IgD-negative memory B cell (primary cell): ENCODE results near the gene FSD2. TPM values are rescaled to one million over a fixed set of nuclear protein-coding genes. Genes with fewer than 3 reads are reported as not detected.

Experiments
- H3K27ac Mint-ChIP-seq, 3 donors: one replicate each; pipeline ENCODE4 v1.8.0; 2020 to 2022; ENCODE audit warnings: mild to moderate bottlenecking in 3 of 3, mixed read lengths in 3 of 3, moderate library complexity in 1 of 3
- H3K27me3 Mint-ChIP-seq: one replicate; pipeline ENCODE4 v1.8.0; 2021; ENCODE audit warnings: mixed read lengths
- H3K36me3 Mint-ChIP-seq: one replicate; pipeline ENCODE4 v1.8.0; 2020; ENCODE audit warnings: mild to moderate bottlenecking, mixed read lengths
- H3K4me1 Mint-ChIP-seq, 3 donors: one replicate each; pipeline ENCODE4 v1.8.0; 2020 to 2022; ENCODE audit warnings: mixed read lengths in 3 of 3, mild to moderate bottlenecking in 1 of 3
- H3K4me3 Mint-ChIP-seq, 4 donors: one replicate each; pipeline ENCODE4 v1.8.0; 2020 to 2022; ENCODE audit warnings: mild to moderate bottlenecking in 4 of 4, mixed read lengths in 4 of 4, moderate library complexity in 3 of 4
- H3K9me3 Mint-ChIP-seq, 3 donors: one replicate each; pipeline ENCODE4 v1.8.0; 2020 to 2021; ENCODE audit warnings: mixed read lengths in 3 of 3, mild to moderate bottlenecking in 1 of 3
- polyA plus RNA-seq: library from polyadenylated mRNA; unstranded; fragments of 300-500 nt; fragmentation: Illumina TruSeq; gene quantifications from one replicate; pipeline ENCODE4 v1.2.3, GENCODE V29; 2021

FSD2 gene
- polyA plus RNA-seq, 1 donor from 2014 or later: 0.09 TPM

GRCh38 chr15:82810890-82811426 is 5.1 kb upstream of the FSD2 start:
- Mint-ChIP-seq H3K36me3 (no peaks in the 10 kb centered on the region), H3K9me3 (no peaks in the 10 kb centered on the region), H3K4me3 (peak overlapping the region; percentile 93 to 98 (median 94)), H3K27ac (peak overlapping the region; percentile 91 to 99 (median 93)), H3K4me1 (peaks cover 33 to 47% (median 44%) of the 10 kb centered on the region in 3 donors), H3K27me3 (no peaks in the 10 kb centered on the region)

GRCh38 chr15:82810061-82810889 is 4.4 kb upstream of the FSD2 start:
- H3K4me3 Mint-ChIP-seq: peak overlapping the region; percentile 93 to 98 (median 94)
- H3K4me1 Mint-ChIP-seq: peaks cover 40 to 52% (median 47%) of the 10 kb centered on the region in 3 donors
- peak overlapping the region; percentile 91 to 99 (median 93) for H3K27ac Mint-ChIP-seq
- H3K27me3 Mint-ChIP-seq: no peaks in the 10 kb centered on the region
- no peaks in the 10 kb centered on the region for H3K9me3 Mint-ChIP-seq
- no peaks in the 10 kb centered on the region for H3K36me3 Mint-ChIP-seq

DNA sequence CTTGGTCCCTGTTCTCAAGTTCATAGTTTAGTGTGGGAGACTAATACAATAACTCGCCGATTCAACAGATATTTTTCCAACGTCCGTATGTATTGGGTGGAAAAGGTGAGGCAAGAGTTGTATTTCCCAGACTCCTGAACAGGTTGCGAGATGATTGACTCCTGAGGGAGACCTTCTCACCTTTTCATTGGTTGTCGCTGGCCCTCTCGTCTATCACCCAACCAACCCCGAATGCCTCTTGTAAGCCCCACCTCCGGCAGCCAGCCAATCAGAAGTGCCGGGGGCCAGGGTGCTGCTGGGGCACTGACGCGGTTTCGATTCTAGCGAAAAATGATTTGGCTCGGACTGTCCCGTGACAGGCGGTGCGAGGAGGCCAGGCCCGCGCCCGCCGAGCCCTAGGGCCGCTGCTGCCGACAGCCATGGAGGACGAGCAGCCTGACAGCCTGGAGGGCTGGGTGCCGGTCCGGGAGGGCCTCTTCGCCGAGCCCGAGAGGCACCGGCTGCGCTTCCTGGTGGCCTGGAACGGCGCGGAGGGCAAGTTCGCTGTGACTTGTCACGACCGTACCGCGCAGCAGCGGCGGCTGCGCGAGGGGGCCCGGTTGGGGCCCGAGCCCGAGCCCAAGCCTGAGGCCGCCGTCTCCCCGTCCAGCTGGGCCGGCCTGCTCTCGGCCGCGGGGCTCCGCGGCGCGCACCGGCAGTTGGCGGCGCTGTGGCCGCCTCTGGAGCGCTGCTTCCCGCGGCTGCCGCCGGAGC is 3.6 kb upstream of the FSD2 start, which contains the start of gene WHAMM:
Gene WHAMM, plus strand, starts transcription at position 321 of the 753 bp plus-strand sequence. Its CDS starts 99 bp downstream, at position 420.
- H3K36me3 Mint-ChIP-seq: no peaks in the 10 kb centered on the region
- no peaks in the 10 kb centered on the region for H3K27me3 Mint-ChIP-seq
- H3K4me3 Mint-ChIP-seq: peak within 1 kb of the TSS; percentile 93 to 98 (median 96)
- no peaks in the 10 kb centered on the region for H3K9me3 Mint-ChIP-seq
- H3K4me1 Mint-ChIP-seq: peaks cover 42 to 55% (median 47%) of the 10 kb centered on the region in 3 donors
- H3K27ac Mint-ChIP-seq: peak within 1 kb of the TSS; percentile 91 to 99 (median 93)

DNA sequence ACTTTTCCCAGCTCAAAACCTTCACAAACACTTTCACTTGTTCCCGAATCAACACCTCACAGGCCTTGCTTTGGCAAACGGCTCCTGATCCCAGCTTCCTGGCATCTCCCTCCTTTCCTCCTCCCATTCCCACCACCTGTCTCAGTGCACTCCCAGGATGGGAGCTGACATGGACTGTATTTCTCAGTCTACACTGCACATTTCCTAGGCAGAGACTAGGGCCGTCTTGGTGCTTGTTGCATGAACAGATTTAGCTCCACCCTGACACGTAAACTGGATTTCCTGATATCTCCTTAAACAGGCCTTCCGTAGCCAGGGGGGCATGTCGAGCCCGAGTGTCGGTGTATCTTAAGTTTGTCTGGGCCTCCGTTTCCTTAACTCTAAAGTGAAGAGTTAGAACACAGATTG is 2.8 kb upstream of the FSD2 start:
- H3K27ac Mint-ChIP-seq: peak overlapping the region; percentile 73 to 96 (median 90)
- H3K9me3 Mint-ChIP-seq: no peaks in the 10 kb centered on the region
- H3K4me3 Mint-ChIP-seq: peak overlapping the region; percentile 76 to 96 (median 88)
- no peaks in the 10 kb centered on the region for H3K27me3 Mint-ChIP-seq
- H3K36me3 Mint-ChIP-seq: no peaks in the 10 kb centered on the region
- peaks cover 42 to 50% (median 45%) of the 10 kb centered on the region in 3 donors for H3K4me1 Mint-ChIP-seq

GRCh38 chr15:82807920-82808633 is 2.2 kb upstream of the FSD2 start:
- Mint-ChIP-seq H3K36me3 (no peaks in the 10 kb centered on the region), H3K27ac (peak overlapping the region; percentile 4 to 96 (median 73)), H3K4me1 (peaks cover 42 to 50% (median 45%) of the 10 kb centered on the region in 3 donors), H3K9me3 (no peaks in the 10 kb centered on the region), H3K4me3 (peak overlapping the region; percentile 56 to 94 (median 79)), H3K27me3 (no peaks in the 10 kb centered on the region)

- H3K27ac Mint-ChIP-seq: peak overlapping the region in 1 of 3 donors; percentile 54
- H3K4me3 Mint-ChIP-seq: no peak overlapping the region
- peaks cover 24 to 32% (median 27%) of the 10 kb centered on the region in 3 donors for H3K4me1 Mint-ChIP-seq
- no peaks in the 10 kb centered on the region for H3K36me3 Mint-ChIP-seq
- no peaks in the 10 kb centered on the region for H3K9me3 Mint-ChIP-seq
- no peaks in the 10 kb centered on the region for H3K27me3 Mint-ChIP-seq
Measured at GRCh38 chr15:82804575-82804949, 1.3 kb downstream of the FSD2 start.

DNA sequence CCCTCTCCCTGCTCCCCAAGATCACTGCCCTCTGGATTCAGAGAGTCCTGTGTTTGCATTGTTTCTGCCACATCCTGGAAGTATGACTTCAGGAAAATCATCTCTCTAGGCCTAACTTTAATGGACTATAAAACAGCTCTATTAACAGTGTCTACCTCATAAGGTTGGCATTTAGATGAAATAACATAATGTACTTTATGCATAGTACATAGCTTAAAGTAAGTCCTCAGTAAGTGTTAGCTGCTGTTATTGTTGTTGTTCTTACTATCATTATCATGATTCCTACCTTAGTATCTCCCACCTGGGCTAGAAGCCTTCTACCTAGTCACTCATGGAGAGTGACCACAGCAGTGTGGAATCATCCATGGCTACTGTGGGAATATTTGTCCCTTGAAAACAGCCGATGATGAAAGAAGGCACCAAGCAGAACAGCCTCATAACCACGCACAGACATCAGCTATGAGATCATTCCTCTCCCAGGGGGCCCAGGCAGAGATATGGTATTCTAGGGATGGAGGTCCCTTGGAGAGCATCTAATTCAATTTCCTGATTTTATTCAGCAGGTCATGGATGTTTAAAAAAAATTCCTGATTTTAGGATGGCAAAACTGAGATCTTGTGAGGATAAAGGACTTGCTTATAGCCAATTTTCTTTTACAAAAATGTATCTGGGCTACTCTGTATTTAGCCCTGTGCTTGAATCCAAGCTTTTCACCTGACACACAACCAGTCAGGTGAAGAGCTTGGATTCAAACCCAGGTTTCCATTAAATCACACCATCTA is 1.9 kb downstream of the FSD2 start:
- no peaks in the 10 kb centered on the region for H3K27me3 Mint-ChIP-seq

DNA sequence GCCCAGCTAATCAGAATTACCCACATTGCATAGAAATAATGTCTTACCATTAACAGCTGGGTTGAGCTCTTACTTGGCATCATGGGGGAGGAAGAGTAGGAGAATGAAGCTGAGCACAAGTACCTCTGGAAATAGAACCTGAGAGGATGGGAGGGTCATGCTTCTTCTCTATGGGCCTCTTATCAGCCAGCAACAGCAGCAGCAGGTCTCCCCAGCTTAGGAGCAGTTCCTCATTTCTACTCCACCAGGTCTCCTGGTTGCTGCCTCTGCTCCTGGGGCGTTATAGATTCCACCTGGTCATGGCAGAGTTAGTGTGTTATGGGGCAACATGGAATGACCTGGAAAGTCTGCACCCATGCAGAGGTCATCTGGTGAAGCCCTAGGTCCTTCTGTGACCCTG is 3.4 kb downstream of the FSD2 start:
- no peak overlapping the region for H3K27ac Mint-ChIP-seq
- no peaks in the 10 kb centered on the region for H3K9me3 Mint-ChIP-seq
- H3K27me3 Mint-ChIP-seq: peaks cover 2% of the 10 kb centered on the region
- no peaks in the 10 kb centered on the region for H3K36me3 Mint-ChIP-seq
- H3K4me3 Mint-ChIP-seq: no peak overlapping the region
- peaks cover 14 to 20% (median 17%) of the 10 kb centered on the region in 3 donors for H3K4me1 Mint-ChIP-seq

More for the DNA sequence above, 1.9 kb downstream of the FSD2 start:
- H3K36me3 Mint-ChIP-seq: no peaks in the 10 kb centered on the region
- no peak overlapping the region for H3K4me3 Mint-ChIP-seq
- H3K27ac Mint-ChIP-seq: peak overlapping the region in 1 of 3 donors; percentile 54
- H3K9me3 Mint-ChIP-seq: no peaks in the 10 kb centered on the region
- H3K4me1 Mint-ChIP-seq: peaks cover 23 to 28% (median 23%) of the 10 kb centered on the region in 3 donors

DNA sequence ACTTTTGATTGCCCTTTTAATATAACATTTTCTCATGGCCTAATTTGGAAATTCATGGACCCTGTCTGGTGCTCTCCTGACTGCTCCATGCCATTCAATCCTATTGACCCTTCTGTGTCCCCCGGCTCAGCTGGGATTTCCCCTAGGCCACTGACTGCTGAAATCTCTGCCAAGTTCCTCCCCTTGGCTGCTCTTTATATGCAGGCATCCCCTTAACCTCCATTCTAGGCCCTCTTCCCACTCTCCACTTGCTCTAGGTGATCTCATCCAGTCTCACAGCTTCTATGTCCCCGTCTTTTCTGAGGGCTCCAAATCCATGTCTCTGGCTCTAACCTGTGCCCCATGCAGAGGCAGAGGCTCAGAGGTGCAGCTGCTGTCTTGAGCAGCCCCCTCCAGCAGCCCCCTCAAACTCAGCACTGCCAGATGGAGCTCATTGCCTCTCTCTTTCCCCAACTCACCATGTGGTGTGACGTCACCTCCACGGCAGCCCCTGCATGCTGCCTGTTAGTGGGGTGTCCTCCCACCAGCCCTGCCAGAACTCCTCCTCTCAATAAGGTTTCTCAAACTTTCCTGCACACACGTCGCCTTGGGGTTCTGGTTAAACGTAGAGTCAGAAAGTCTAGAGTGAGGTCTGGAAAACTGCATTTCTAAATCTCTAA is 6.6 kb downstream of the FSD2 start:
- Mint-ChIP-seq H3K9me3 (peaks cover 0 to 2% (median 2%) of the 10 kb centered on the region in 3 donors), H3K27me3 (peaks cover 2% of the 10 kb centered on the region), H3K36me3 (no peaks in the 10 kb centered on the region), H3K27ac (no peak overlapping the region), H3K4me1 (no peaks in the 10 kb centered on the region), H3K4me3 (no peak overlapping the region)

GRCh38 chr15:82798531-82799166 is 7.2 kb downstream of the FSD2 start:
- Mint-ChIP-seq H3K9me3 (peaks cover 3 to 8% (median 8%) of the 10 kb centered on the region in 3 donors), H3K4me3 (no peak overlapping the region), H3K27ac (no peak overlapping the region), H3K36me3 (no peaks in the 10 kb centered on the region), H3K27me3 (peaks cover 2% of the 10 kb centered on the region), H3K4me1 (no peaks in the 10 kb centered on the region)

- peaks cover 2% of the 10 kb centered on the region for H3K27me3 Mint-ChIP-seq
- peaks cover 3 to 8% (median 8%) of the 10 kb centered on the region in 3 donors for H3K9me3 Mint-ChIP-seq
- H3K4me1 Mint-ChIP-seq: no peaks in the 10 kb centered on the region
- H3K27ac Mint-ChIP-seq: no peak overlapping the region
- H3K4me3 Mint-ChIP-seq: no peak overlapping the region
- H3K36me3 Mint-ChIP-seq: no peaks in the 10 kb centered on the region
Measured at GRCh38 chr15:82798104-82798503, 7.8 kb downstream of the FSD2 start.

- no peaks in the 10 kb centered on the region for H3K36me3 Mint-ChIP-seq
- no peak overlapping the region for H3K4me3 Mint-ChIP-seq
- no peak overlapping the region for H3K27ac Mint-ChIP-seq
- H3K27me3 Mint-ChIP-seq: peaks cover 2% of the 10 kb centered on the region
- peaks cover 3 to 11% (median 8%) of the 10 kb centered on the region in 3 donors for H3K9me3 Mint-ChIP-seq
- H3K4me1 Mint-ChIP-seq: no peaks in the 10 kb centered on the region
Measured at GRCh38 chr15:82793737-82794136, 12.1 kb downstream of the FSD2 start.

GRCh38 chr15:82792068-82792467 is 13.8 kb downstream of the FSD2 start:
- Mint-ChIP-seq H3K9me3 (peaks cover 3 to 11% (median 8%) of the 10 kb centered on the region in 3 donors), H3K36me3 (no peaks in the 10 kb centered on the region), H3K27me3 (peaks cover under 1% of the 10 kb centered on the region), H3K4me3 (no peak overlapping the region), H3K4me1 (no peaks in the 10 kb centered on the region), H3K27ac (no peak overlapping the region)
